GM18861 (cell line): Measurements from ENCODE around the gene IL17REL.

Experiments
- ATAC-seq: cut with Tn5 transposase; IDR thresholded peaks from one replicate; pipeline ENCODE4 v1.9.1; 2021; ENCODE audit not compliant: unreplicated experiment

The IL17REL gene

DNA sequence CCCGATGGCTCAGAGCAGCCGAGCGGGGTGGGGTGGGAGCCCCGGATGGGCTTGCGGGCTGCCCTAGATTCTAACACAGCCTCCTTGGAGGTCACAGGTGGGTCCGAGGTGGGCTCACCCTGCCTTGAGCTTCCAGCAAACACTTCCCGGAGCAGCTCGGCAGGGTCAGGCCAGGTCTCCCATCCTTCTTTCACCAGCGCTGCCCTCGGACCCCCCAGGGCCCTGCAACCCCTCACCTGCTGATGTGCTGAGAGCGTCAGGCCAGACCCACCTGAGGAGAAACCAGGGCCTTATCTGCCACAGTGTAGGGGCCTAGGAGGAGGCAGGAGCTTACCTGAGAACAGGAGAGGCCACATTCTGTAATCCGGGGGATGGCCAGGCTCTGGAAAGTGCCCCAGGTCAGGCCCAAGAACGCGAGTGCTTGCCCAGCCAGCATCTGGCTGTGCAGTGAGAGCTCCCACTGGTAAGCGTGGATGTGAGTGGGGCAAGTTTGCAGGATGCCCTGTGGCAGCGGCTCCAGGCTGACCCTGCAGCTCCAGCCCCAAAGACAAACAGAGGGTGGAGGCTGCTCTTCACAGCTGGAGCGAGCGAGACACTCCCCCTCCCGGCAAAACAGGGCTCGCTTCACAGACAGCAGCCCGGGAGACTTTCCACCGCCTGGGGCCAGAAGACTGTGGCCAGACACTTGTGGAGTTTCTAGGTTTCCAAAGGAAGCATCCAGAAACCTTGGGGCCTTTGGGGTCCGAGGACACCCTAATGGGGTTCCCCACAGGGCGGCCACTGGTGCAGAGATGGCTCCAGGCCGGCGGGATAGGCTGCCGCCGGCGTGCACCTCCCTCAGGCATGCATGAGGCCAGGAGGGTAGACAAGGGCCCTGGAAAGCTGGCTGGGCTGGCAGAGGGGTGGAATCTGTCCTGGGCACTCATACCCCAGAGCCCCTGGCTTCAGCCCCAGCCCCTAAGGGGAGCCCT lies at the start of gene IL17REL:
TSS of gene IL17REL (minus strand) at position 555 of the 971 bp plus-strand sequence. CDS start at position 436, 119 bp downstream.
- no peak for ATAC-seq

DNA sequence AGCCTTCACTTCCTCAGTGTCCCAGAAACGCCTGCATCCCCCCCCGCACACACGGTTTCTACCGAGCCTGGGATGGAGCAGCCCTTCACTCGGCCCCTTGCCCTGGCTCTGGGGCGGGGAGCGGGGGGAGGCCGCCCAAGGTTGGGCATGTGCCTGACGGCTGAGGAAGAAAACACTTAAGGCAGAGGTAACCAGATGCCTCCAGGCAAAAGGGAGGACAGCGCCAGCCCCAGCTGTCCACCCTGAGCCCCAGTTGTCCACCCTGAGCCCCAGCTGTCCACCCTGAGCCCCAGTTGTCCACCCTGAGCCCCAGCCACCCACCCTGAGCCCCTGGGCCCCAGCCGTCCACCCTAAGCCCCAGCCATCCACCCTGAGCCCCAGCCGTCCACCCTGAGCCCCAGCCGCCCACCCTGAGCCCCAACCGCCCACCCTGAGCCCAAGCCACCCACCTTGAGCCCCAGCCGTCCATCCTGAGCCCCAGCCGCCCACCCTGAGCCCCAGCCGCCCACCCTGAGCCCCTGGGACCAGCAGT lies 49.3 kb upstream of the IL17REL start:
- ATAC-seq: no peak

DNA sequence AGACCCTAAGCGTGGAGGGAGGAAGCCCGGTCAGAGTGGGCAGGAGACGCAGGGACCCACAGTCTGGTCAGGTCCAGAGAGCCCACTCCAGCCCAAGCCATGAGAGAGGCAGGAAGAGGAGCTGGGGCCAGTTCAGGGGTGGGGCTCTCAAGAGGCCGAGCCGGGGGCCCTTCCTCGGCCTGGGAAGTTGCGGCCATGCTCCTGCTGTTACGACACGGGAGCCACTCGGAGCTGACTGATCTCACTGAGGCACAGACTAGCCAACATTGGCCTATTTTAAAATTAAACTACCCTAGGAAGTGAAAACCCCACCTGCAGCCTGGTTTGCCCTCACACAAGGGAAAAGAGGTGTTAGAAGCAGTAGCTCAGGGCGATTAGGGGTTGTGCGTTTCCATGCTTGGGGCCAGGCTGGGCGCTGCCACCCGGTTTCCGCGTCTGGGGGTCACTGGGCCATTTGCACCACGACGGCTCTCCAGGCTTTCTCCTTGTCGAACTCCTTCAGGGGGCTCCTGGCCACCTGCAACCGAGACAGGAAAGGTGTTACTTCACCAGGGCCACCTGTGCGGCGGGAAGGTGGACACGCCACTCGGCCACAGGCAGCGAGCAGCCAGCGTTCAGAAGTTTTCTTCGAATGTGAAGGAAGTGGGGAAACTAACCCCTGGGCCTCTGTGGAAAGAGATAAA lies 48.7 kb upstream of the IL17REL start:
- no peak for ATAC-seq

DNA sequence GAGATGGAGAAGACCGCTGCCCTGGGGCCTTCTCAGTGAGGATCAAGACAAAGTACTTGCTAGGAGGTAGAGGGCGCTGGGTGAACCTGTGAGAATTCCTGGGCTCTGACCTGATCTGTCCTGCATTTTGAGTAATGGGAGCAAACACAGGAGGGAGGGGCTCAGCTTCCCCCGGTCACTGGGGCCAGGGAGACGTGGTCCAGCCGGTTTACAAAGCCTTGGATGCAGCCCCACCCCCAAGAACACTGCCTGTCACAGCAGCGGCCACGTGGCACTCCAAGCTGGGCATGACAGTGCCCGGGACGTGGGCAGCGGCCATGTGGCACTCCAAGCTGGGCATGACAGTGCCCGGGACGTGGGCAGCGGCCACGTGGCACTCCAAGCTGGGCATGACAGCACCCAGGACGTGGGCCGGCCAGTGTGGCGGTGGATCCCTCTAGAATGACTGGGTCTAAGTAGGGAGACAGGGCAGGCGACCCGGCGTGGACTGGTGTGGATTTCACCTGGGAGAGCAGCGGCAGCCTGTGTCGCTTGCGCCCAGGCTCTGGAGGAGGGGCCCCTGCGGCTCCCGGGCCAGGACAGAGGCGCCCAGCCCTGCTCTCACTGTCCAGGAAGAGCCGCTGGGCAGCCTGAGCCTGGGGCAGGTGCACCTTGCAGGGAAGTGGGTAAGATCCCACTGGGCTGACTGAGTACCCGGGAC lies 48.0 kb upstream of the IL17REL start:
- ATAC-seq: no peak

DNA sequence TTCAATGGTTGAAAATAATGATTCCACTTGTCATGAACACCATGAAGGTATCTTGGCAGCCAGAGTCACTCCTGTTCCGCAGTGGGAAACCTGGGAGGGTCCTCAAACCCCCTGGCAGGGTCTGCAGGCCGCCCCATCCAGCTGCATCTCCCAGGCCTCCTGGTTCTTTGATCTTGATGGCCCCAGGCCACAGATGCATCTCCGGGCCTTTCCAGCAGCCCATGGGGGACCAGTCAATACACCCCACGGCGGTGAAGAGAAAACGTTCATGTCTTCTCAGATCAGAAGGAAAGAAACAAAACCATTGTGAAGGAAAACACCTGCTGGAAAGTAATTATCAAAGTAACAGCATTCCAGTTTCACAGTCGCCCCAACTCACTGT lies 47.3 kb upstream of the IL17REL start:
- ATAC-seq: no peak

DNA sequence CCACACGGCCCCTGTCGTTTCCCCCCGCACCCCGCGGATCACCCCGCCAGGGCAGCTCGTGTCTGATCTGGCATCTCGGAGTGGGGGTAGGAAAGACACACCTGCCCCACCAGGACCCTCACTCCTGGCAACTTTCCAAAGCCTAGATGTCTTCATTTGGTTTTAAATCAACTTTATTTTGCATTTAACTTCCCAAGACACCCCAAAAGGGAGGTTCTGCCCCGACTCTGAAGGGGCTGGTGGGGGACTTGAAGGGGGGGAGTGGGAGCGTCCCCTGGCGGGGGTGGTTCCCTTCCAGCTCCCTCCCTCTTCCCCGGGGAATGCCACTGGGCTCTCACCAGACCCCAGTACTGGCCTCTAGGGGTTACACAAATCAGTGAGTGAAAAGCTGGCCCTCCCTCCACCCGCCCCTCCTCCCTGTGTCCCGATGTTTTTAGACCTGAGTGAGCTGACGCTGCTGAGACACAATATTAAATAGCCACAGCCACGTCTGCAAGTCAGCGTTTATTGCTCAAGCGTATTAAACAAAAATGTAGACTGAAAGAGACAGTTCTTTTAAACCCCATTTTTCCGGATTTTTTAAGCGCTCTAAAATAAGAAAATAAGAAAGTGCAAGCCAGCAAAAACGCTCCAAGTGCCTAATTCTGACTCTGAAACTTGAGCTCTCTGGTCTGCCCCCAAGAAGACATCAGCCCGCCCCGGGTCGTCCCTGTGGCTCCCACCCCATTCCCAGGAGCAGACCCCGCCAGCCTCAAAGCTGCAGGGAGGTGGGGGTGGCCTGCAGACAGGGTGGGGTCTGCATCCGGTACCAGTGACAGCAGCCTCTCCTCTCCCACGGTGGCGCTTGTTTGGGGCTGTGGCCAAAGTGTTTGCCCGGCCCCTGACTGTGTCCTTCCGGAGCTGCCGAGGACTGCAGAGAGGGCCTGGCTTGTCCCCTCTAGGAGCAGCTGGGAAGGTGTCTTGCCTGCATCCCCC lies 46.6 kb upstream of the IL17REL start:
- no peak for ATAC-seq

DNA sequence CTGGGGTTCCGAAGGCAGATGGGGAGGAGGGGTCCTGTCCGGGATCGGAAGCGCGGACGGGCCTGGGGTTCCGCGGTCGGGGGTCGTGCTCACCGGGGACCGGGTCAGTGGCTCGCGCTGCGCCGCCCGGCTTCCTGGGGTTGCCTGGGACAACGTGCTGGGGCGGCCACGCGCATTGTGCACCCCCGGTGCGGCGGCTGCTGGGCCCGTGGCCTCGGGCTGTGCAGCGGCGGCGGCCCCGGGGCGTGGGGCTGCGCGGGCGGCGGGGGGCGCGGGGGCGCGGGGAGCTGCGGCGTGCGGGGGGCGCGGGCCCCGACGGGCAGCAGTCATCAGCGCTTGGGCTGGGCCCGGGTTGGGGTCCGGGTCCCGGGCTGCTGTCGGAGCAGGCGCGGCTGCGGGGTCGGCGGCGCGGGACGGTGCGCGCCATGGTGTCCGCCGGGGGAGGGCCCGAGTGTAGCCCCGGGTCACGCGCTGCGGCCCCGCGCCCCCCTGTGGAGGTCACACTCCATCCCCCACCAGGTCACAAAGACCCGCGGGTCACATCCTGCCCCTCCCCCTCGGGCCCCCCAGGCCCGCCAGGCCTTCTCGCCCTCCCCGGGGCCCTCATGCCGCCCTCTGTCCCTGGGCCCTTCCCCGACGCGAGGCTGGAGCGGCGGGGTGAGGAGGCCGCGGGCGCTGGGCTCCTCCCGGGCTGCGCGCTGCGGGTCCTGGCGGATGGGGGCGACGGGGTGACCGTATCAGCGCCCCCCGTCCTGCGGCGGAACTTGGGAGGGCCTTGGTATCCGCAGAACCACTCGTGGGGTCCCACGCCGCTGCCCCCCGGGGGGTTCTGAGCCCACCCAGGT lies 45.7 kb upstream of the IL17REL start, which contains the start of gene TTLL8:
TSS of gene TTLL8 (minus strand) at position 238 of the 845 bp plus-strand sequence.
- no peak for ATAC-seq

DNA sequence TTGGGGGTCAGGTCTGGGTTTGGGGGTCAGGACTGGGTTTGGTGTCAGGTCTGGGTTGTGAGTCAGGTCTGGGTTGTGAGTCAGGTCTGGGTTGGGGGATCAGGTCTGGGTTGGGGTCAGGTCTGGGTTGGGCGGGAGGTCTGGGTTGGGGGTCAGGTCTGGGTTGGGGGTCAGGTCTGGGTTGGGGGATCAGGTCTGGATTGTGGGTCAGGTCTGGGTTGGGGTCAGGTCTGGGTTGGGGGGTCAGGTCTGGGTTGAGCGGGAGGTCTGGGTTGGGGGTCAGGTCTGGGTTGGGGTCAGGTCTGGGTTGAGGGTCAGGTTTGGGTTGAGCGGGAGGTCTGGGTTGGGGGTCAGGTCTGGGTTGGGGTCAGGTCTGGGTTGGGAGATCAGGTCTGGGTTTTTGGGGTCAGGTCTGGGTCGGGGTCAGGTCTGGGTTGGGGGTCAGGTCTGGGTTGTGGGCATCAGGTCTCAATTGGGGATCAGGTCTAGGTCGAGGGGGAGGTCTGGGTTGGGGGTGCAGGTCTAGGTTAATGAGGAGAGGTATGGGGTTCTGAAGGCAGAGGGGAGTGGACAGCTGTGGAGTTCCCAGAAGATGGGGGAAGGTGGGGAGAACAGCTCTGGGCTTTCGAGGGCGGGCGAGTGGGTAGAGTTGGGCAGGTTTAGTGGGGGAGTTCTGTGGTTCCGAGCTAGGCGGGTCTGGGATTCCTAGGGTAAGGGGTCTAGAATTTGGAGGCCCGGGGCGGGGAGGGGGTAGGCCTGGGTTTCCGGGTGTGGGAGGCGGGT lies 44.9 kb upstream of the IL17REL start:
- ATAC-seq: no peak

DNA sequence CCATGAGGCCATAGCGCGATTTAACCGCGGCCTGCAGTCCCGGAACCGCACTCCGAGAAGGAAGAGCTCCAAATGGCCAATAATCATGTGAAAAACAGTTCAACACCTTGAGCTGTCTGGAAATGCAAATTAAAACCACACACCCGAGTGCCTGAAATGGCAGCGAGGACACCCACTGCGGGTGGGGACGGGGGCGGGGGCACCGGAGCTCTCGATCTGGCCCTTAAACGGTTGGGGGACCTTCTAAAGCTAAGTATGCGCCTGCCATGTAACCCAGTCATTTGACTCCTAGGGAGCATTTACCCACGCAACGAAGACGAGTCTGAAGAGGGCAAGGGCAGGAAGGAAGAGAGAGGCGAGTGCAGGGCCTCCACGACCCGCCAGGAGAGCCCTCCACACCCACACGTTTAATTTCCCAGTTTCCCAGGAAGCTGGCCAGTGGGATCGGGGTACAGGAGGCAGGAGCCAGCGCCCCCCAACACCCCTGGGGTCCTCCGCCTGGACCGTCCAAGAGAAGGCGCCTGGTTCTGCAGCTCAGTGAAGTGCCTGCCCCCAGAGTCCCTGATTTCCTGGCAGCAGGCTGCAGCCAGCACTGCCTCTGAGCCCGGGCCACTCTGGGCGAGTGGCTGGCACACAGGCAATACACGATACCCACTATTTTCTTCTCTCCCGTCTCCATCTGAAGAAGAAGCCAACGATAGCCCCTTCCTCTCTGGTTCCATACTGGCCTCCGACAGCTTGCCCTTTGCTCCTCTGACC lies 43.8 kb upstream of the IL17REL start:
- ATAC-seq: no peak

DNA sequence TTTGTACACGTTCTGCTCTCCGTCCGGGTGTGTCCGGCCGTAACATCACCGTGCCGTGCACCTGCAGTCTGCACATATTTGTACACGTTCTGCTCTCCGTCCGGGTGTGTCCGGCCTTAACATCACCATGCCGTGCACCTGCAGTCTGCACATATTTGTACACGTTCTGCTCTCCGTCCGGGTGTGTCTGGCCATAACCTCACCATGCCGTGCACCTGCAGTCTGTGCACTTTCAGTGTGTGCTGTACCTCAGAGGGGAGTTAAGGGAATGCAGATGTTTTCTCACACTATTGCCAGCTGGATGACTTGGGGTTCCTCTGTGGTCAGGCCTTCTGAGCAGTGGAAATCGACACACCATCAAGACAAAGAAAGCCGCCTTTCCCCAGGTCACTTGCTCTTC lies 41.3 kb upstream of the IL17REL start:
- no peak for ATAC-seq

DNA sequence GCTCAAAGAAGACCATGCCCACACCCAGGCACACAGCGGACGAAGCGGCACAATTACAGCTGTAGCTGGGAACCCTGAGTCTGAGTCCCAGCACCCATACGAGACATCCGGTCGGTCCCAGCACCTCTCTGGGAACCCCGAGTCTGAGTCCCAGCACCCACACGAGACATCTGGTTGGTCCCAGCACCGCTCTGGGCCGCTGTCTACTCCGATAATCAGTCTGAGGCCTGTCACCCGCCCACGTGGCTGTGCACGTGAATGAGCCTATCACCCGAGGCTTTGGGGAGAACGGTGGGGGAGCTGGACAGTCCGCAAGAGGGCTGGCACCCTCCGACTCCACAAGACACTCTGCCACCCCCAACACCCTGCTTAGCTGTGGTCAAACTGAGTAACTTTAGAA lies 39.4 kb upstream of the IL17REL start:
- no peak for ATAC-seq

DNA sequence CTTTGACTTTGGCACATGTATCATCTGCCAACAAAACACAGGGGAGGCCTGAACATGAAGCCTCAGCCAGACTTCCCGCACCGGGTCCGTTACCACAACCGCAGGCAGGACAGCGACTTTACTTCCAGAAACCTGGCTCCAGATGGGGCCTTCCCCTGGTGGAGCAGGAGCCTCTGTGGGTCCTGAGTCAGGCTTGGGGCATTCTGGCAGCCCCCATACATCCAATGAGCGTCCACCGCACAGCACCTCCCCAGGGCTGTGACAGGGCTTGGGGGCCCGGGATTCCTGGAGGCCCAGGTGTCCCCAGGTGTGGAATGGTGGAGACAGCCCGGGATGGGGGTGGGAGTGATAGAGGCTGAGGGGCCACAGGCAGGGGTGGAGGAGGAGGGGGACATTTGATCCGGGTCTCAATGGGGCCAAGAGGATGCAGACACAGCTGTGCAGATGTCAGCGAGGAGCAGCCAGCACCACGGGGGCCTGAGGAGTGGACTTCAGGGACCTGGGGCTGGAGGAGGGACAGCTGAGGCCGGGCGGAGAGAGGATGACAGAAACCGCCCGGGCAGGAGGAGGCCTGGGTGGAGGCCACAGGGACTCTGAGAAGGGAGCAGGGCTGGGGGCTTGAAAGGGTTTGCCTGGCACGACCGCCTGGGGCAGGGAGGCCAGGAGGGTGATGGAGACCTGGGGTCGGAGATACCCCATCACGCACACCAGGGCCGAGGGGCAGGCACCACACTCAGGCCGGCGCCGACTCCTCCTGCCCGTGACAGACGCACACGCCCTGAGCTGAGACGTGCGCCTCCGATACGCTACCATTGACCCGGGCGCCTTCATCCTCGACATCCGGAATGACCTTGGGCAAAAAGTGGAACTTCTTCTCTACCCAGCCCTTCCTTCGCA lies 37.0 kb upstream of the IL17REL start:
- ATAC-seq: no peak

DNA sequence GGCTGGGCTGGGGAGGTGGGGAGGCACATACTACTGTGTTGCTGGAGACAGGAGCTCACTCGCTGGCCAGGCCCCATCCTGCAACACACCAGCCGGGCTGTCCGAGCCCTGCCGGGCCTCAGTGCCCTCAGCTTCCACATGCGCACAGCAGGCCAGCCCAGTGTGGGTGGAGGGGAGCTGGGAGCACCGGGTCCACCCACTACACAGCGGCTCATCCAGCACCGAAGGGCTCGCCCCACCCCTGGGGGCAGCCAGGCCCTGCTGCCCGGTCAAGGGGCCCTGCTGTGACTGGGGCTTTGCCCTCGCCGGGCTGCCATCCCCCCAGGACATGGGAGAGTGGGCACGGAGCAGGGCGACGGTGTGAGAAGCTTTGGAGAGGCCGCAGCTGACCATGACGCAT lies 36.3 kb upstream of the IL17REL start:
- ATAC-seq: no peak

DNA sequence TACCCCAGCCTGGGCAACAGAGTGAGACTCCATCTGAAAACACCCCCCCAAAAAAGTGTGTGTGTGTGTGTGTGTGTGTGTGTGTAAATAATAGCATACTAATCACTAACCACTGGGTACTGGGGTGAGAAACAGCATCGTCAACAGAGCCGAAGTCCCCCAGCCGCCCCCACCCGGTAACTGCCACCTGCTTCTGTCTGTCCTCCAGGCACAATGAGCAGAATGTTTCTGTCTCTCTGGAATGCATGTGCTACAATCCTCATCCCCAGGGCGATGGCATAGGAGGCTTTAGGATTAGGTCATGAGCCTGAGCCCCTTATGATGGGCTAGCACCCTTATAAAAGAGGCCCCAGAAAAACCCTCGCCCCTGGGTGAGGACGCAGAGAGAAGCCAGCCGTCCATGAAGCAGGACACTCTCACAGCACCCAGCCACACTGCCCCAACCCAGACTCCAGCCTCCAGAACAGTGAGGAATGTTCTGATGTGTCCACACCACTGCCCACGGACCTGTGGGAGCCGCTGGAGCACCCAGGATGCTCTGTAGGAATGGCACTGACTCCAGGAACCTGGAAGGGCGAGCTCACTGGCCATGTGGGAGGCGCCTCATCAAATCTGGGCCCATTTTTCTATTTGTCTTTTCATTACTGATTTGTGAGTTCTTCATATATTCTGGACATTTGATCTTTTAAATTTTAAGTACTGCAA lies 35.6 kb upstream of the IL17REL start:
- no peak for ATAC-seq

DNA sequence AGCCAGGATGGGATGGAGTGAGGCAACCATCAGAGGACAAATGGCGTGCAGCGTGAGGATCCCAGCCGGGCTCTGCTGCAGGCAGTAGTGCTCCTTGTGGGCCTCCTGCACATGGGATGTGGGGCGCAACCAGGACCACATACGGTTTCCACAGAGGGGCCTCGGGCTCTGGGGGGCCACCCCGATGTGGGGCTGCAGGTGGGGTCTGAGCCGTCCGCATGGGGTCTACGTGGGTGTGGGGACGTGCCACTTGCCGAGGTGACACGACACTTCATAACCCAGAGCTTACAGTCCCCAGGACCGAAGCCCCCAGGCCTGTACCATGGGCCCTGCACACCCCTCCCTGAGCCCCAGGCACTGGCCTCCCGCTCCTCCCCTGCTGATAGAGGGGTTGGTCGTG lies 34.8 kb upstream of the IL17REL start:
- no peak for ATAC-seq
